HCT116 (cell line): ENCODE results near the gene PFDN5. TPM values are rescaled to one million over a fixed set of nuclear protein-coding genes. Genes with fewer than 3 reads are reported as not detected.

Experiments used
- ATAC-seq: fragments of 200-7000 bp; cut with Tn5 transposase; 2 replicates; pipeline ENCODE4 v1.9.1; 2020; ENCODE audit warnings: mild to moderate bottlenecking, moderate library complexity
- BruUV-seq: library from RNA; stranded (reverse); fragments of 400-500 nt; replicated peaks from 2 replicates; lab custom pipeline; 2021; lab: Mats Ljungman, UMichigan
- CTCF ChIA-PET: fragments of 300-600 bp; sonication (Branson Sonifier 250); formaldehyde crosslinking; loops from one replicate; lab custom pipeline; 2021; ENCODE audit warnings: antibody characterized with exemption; lab: Charles Lee
- POLR2A ChIA-PET: fragments of 300-600, 350-600 bp; sonication (Branson Sonifier 250); formaldehyde crosslinking; loops from one replicate; lab custom pipeline; 2021; ENCODE audit warnings: antibody characterized with exemption; lab: Charles Lee
- RAD21 ChIA-PET, 2 experiments: fragments of 300-600 bp; sonication (Branson Sonifier 250); formaldehyde crosslinking; loops; one replicate each; lab custom pipeline; 2023; ENCODE audit warnings: low total read pairs in 2 of 2; ENCODE audit not compliant: uncharacterized antibody in 2 of 2, unreplicated experiment in 2 of 2, low non-redundant PET in 1 of 2; lab: Charles Lee
- DNase-seq: peaks from one replicate; pipeline ENCODE4 v3.0.0-alpha.2; 2010; ENCODE audit warnings: low read depth, low spot score
- H2AFZ ChIP-seq: fragments of 200-600 bp; shearing (Covaris generic), sonication (generic); 2 replicates; pipeline ENCODE4 v1.6.1; 2017; ENCODE audit warnings: low read depth, mixed run types, mixed read lengths, antibody characterized with exemption, low read length; ENCODE audit not compliant: poor library complexity, severe bottlenecking
- H3K27ac ChIP-seq: 2 replicates; pipeline ENCODE4 v1.5.1; 2012; ENCODE audit warnings: low read depth, low read length
- H3K27me3 ChIP-seq: fragments of 200-600 bp; sonication (generic); 2 replicates; pipeline ENCODE4 v1.6.1; 2016; ENCODE audit warnings: mixed run types, low read length, mixed read lengths; ENCODE audit not compliant: insufficient read depth
- H3K36me3 ChIP-seq, 2 experiments: fragments of 200-500 bp in 1 of 2; fragments of 200-600 bp in 1 of 2; sonication (Bioruptor generic) in 1 of 2; sonication (generic) in 1 of 2; 2 replicates each; pipeline versions ENCODE4 v1.5.1 to v1.6.1; 2014 to 2016; ENCODE audit warnings: low read length in 2 of 2, inconsistent platforms in 1 of 2, mixed read lengths in 1 of 2, mixed run types in 1 of 2; ENCODE audit not compliant: insufficient read depth in 2 of 2, control insufficient read depth in 1 of 2
- H3K4me1 ChIP-seq, 2 experiments: fragments of 200-600 bp in 1 of 2; sonication (generic) in 1 of 2; 2 replicates each; pipeline versions ENCODE4 v1.5.1 to v1.6.1; 2012 to 2017; ENCODE audit warnings: low read length in 2 of 2, inconsistent platforms in 1 of 2, mild to moderate bottlenecking in 1 of 2, mixed read lengths in 1 of 2, mixed run types in 1 of 2, moderate library complexity in 1 of 2; ENCODE audit not compliant: insufficient read depth in 2 of 2, control insufficient read depth in 1 of 2
- H3K4me2 ChIP-seq: fragments of 200-600 bp; sonication (generic); 2 replicates; pipeline ENCODE4 v1.6.1; 2017; ENCODE audit warnings: mixed run types, low read length, mixed read lengths
- H3K4me3 ChIP-seq, 2 experiments: fragments of 200-600 bp in 1 of 2; sonication (generic) in 1 of 2; replicated peaks in 1 of 2; 2 replicates each; pipeline ENCODE4 v1.5.1; 2011 to 2016; ENCODE audit warnings: low read length in 2 of 2, control low read depth in 1 of 2, low read depth in 1 of 2, mild to moderate bottlenecking in 1 of 2, mixed read lengths in 1 of 2, mixed run types in 1 of 2
- H3K79me2 ChIP-seq: fragments of 200-600 bp; sonication (generic); 2 replicates; pipeline ENCODE4 v1.6.1; 2017; ENCODE audit warnings: mild to moderate bottlenecking, mixed run types, low read length, moderate library complexity, mixed read lengths; ENCODE audit not compliant: insufficient read depth
- H3K9ac ChIP-seq: fragments of 200-600 bp; sonication (generic); 2 replicates; pipeline ENCODE4 v1.6.1; 2016; ENCODE audit warnings: low read length, mixed read lengths
- H3K9me2 ChIP-seq: fragments of 200-600 bp; sonication (generic), shearing (Covaris generic); 2 replicates; pipeline ENCODE4 v1.6.1; 2017; ENCODE audit warnings: mixed run types, mild to moderate bottlenecking, moderate library complexity; ENCODE audit not compliant: insufficient read depth
- H3K9me3 ChIP-seq, 2 experiments: fragments of 200-500 bp in 1 of 2; fragments of 200-600 bp in 1 of 2; sonication (Bioruptor generic) in 1 of 2; sonication (generic) in 1 of 2; 2 replicates each; pipeline ENCODE4 v1.6.1; 2014 to 2017; ENCODE audit warnings: low read length in 2 of 2, mixed read lengths in 2 of 2, inconsistent platforms in 1 of 2, low read depth in 1 of 2, mild to moderate bottlenecking in 1 of 2, mixed run types in 1 of 2, moderate library complexity in 1 of 2; ENCODE audit not compliant: control insufficient read depth in 1 of 2, insufficient read depth in 1 of 2
- H4K20me1 ChIP-seq: fragments of 200-600 bp; sonication (generic), shearing (Covaris generic); 2 replicates; pipeline ENCODE4 v1.6.1; 2017; ENCODE audit warnings: mixed run types, mild to moderate bottlenecking, moderate library complexity; ENCODE audit not compliant: insufficient read depth
- CBX3 ChIP-seq: IDR thresholded peaks from 2 replicates; pipeline ENCODE4 v1.6.1; 2012; ENCODE audit warnings: low read depth
- CTCF ChIP-seq, 3 experiments: fragments of 200-600 bp in 1 of 3; sonication (generic) in 1 of 3; IDR thresholded peaks in 2 of 3; conservative IDR thresholded peaks in 1 of 3; 2 replicates each; pipeline ENCODE4 v1.5.1; 2012 to 2017; ENCODE audit warnings: low read depth in 2 of 3, low read length in 2 of 3, antibody characterized with exemption in 1 of 3, borderline replicate concordance in 1 of 3, control low read depth in 1 of 3, mild to moderate bottlenecking in 1 of 3, mixed read lengths in 1 of 3, mixed run types in 1 of 3, moderate library complexity in 1 of 3; ENCODE audit not compliant: insufficient read depth in 1 of 3
- EZH2phosphoT487 ChIP-seq: fragments of 200-600 bp; IDR thresholded peaks from 2 replicates; pipeline ENCODE4 v1.6.1; 2018; ENCODE audit warnings: antibody characterized with exemption, borderline replicate concordance
- FOSL1 ChIP-seq: IDR thresholded peaks from 2 replicates; pipeline ENCODE4 v1.6.1; 2012; ENCODE audit warnings: low read depth
- JUND ChIP-seq: IDR thresholded peaks from 2 replicates; pipeline ENCODE4 v1.6.1; 2012
- POLR2A ChIP-seq: IDR thresholded peaks from 2 replicates; pipeline ENCODE4 v1.7.0; 2011; ENCODE audit warnings: borderline replicate concordance; ENCODE audit not compliant: insufficient read depth, insufficient read length; ENCODE audit errors: extremely low read depth
- POLR2AphosphoS5 ChIP-seq: IDR thresholded peaks from 2 replicates; pipeline ENCODE4 v1.6.1; 2011; ENCODE audit warnings: mild to moderate bottlenecking, low read depth, low read length, moderate library complexity
- RAD21 ChIP-seq: IDR thresholded peaks from 2 replicates; pipeline ENCODE4 v1.6.1; 2012; ENCODE audit warnings: low read depth, mild to moderate bottlenecking
- SIN3A ChIP-seq: IDR thresholded peaks from 2 replicates; pipeline ENCODE4 v1.6.1; 2012; ENCODE audit warnings: low read depth
- SP1 ChIP-seq: IDR thresholded peaks from 2 replicates; pipeline ENCODE4 v1.6.1; 2012; ENCODE audit warnings: low read depth
- SRF ChIP-seq: IDR thresholded peaks from 2 replicates; pipeline ENCODE4 v1.6.1; 2012; ENCODE audit warnings: low read depth
- TCF7L2 ChIP-seq: IDR thresholded peaks from 2 replicates; pipeline ENCODE4 v1.7.0; 2011; ENCODE audit warnings: borderline replicate concordance, inconsistent platforms; ENCODE audit not compliant: insufficient read depth, insufficient read length; ENCODE audit errors: extremely low read depth
- ZFX ChIP-seq: fragments of 450-650 bp; IDR thresholded peaks from 2 replicates; pipeline ENCODE4 v1.6.1; 2017
- ZNF274 ChIP-seq: fragments of 200-500 bp; sonication (Bioruptor generic); IDR thresholded peaks from 2 replicates; pipeline ENCODE4 v1.6.1; 2014; ENCODE audit warnings: mild to moderate bottlenecking, low read depth, low read length, inconsistent platforms
- intact Hi-C: fragments of 100-400 bp; cut with micrococcal nuclease; formaldehyde crosslinking; loops from 2 replicates; pipeline ENCODE4 v1.10.0; 2022
- total RNA-seq: library from RNA; stranded (reverse); gene quantifications from one replicate; pipeline ENCODE4 v1.2.1, GENCODE V29; 2021; ENCODE audit not compliant: unreplicated experiment
- TF ChIP-seq, protein P1 (sequence below): IDR thresholded peaks from 2 replicates; pipeline ENCODE4 v1.6.1; 2012
- TF ChIP-seq, protein P2 (sequence below): IDR thresholded peaks from 2 replicates; pipeline ENCODE4 v1.6.1; 2012; ENCODE audit warnings: low read depth

PFDN5 gene
- total RNA-seq, 1 experiment from 2014 or later, result 318 TPM

DNA sequence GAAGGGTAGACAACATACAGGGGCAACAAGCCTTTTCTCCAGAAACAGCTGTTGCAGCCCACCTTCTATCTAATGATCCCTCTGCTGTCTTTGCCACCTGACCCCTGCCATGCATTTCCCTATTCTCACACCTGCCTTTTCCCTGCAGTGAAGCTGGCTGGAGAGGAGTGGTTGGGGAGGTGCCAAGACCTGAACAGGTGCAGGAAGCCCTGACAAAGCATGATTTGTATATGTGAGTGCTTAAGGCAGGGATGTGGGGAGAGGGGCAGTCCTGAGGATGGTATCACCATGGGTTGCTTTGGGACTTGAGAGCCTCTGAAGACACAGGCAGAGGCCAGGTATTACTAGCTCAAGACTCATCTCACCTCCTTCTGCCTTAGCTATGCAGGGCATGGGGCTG is 2.9 kb upstream of the PFDN5 start:
- Histone ChIP-seq H3K4me2 (no peak overlapping the region), H3K4me3 (no peak overlapping the region), H4K20me1 (no peaks in the 10 kb centered on the region), H3K9me3 (no peaks in the 10 kb centered on the region), H3K79me2 (peaks cover 21% of the 10 kb centered on the region), H3K9me2 (no peaks in the 10 kb centered on the region), H3K27me3 (no peaks in the 10 kb centered on the region), H3K9ac (no peak overlapping the region), H3K27ac (no peak overlapping the region), H3K36me3 (peaks cover 36 to 42% of the 10 kb centered on the region in 2 experiments; a peak in 3 of 4 replicates), H2AFZ (no peak overlapping the region), H3K4me1 (peaks cover 10 to 19% of the 10 kb centered on the region in 2 experiments)
- TF ChIP-seq ZFX (no peak), POLR2AphosphoS5 (no peak), SIN3A (no peak), CBX3 (no peak), POLR2A (no peak), RAD21 (no peak), TCF7L2 (no peak), EZH2phosphoT487 (no peak), FOSL1 (no peak), ZNF274 (no peak), SP1 (no peak), SRF (no peak), CTCF (IDR thresholded peaks at IDR 0.05 in 2 of 3, conservative IDR thresholded peaks at IDR 0.05 in 1 of 3; ENCODE audit: borderline replicate concordance in 1 of 3, insufficient read depth in 1 of 3, low read depth in 2 of 3, low read length in 2 of 3) (no peak), JUND (no peak)
- TF ChIP-seq, protein P1, sequence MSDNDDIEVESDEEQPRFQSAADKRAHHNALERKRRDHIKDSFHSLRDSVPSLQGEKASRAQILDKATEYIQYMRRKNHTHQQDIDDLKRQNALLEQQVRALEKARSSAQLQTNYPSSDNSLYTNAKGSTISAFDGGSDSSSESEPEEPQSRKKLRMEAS, result no peak
- TF ChIP-seq, protein P2, sequence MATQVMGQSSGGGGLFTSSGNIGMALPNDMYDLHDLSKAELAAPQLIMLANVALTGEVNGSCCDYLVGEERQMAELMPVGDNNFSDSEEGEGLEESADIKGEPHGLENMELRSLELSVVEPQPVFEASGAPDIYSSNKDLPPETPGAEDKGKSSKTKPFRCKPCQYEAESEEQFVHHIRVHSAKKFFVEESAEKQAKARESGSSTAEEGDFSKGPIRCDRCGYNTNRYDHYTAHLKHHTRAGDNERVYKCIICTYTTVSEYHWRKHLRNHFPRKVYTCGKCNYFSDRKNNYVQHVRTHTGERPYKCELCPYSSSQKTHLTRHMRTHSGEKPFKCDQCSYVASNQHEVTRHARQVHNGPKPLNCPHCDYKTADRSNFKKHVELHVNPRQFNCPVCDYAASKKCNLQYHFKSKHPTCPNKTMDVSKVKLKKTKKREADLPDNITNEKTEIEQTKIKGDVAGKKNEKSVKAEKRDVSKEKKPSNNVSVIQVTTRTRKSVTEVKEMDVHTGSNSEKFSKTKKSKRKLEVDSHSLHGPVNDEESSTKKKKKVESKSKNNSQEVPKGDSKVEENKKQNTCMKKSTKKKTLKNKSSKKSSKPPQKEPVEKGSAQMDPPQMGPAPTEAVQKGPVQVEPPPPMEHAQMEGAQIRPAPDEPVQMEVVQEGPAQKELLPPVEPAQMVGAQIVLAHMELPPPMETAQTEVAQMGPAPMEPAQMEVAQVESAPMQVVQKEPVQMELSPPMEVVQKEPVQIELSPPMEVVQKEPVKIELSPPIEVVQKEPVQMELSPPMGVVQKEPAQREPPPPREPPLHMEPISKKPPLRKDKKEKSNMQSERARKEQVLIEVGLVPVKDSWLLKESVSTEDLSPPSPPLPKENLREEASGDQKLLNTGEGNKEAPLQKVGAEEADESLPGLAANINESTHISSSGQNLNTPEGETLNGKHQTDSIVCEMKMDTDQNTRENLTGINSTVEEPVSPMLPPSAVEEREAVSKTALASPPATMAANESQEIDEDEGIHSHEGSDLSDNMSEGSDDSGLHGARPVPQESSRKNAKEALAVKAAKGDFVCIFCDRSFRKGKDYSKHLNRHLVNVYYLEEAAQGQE, result no peak
- POLR2A ChIA-PET, result no interaction called here
- RAD21 ChIA-PET, result no interaction called here
- ATAC-seq (no peak), DNase-seq (no peak)
- CTCF ChIA-PET, result interaction anchor here (1.3 kb wide), 1 partner anchor 79 kb away, joined by 4 read pairs; no protein-coding TSS in a partner anchor
- no TSS peak for BruUV-seq
- intact Hi-C loops, result no loop called here
